Activated effector memory CD4-positive, alpha-beta T cell treated with Interleukin-2 at 50 U/mL for 16 hours (primary cell): ENCODE measurements around the gene ROBO4.

Experiments used
- DNase-seq: peaks from one replicate; pipeline ENCODE4 v3.0.0-alpha.2; 2020

The ROBO4 gene

DNA sequence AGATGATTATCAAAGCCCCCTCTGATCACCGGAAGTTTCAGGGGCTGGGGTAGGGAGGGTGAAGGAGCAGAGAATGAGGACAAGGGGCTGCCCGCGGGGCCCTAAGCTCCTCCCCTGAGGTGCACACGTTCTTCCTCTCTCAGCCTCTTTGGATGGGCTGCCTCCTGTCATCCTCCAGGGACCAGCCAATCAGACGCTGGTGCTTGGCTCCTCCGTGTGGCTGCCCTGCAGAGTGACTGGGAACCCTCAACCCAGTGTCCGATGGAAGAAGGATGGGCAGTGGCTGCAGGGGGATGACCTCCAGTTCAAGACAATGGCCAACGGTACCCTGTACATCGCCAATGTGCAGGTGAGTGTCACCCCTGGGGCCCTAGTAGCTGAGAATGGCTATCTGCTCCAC, 24.9 kb downstream of the ROBO4 start:
- DNase-seq: no peak

DNA sequence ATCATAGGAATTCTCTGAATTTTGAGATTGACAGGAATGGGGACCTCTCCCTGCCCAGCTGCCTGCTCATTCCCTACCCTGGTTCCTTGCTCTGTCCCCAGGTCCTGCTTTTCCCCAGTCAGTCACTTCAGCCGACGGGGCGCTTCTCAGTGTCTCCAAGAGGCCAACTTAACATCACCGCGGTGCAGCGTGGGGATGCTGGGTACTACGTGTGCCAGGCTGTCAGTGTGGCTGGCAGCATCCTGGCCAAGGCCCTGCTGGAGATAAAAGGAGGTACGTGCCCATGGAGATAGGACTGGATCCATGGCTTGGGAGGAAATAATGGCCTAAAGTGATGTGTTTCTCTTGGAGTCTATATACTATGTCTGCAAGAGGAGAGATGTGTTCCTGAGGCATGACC, 25.4 kb downstream of the ROBO4 start:
- no peak for DNase-seq

DNA sequence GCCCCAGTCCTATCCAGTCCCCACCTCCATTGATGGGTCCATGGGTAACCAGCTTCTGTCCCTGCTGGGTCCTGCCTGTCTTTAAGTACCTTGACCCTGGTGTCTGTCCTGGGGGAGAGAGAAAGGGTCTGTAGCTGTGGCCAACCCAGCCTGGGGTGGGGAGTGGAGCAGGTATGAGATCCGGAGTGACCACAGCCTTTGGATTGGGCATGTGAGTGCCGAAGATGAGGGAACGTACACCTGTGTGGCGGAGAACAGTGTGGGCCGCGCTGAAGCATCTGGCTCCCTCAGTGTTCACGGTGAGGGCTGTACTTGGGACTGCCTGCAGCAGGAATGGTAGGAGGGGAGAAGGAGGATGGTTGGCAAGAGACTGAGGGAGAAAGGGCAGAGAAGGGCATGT, 27.2 kb downstream of the ROBO4 start:
- no peak for DNase-seq

DNA sequence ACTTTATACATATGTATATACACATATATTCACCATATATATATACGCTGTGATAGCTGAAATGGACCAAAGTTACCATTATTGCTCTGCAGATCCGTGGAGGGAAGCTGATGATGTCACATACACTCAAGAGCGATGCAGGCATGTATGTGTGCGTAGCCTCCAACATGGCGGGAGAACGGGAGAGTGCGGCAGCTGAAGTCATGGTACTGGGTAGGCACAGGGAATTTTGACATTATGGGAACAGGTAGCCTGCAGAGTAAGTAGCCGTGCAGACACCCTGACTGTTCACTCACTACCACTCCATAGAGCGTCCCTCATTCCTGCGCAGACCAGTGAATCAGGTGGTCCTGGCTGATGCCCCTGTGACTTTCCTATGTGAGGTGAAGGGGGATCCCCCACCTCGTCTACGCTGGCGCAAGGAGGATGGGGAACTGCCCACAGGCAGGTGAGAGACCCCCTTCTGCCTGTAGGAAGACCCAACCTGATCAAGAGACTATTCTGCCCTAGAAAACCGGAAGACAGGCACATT, 27.7 kb downstream of the ROBO4 start:
- no peak for DNase-seq

DNA sequence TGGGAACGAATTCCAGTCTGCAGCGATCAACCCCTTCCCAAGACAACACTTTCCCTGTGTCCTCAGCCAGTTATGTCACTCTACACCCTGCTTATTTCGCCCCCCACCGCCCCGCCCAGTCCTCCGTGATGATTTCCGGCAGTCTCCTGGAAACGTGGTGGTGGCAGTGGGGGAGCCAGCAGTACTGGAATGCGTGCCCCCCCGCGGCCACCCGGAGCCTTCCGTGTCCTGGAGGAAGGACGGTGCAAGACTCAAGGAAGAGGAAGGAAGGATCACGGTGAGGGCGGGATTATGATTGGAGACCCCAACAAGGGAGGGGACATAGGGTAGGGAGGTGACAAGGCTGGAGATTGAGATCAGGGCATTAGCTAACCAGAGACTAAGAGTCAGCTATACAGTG, 28.3 kb downstream of the ROBO4 start:
- DNase-seq: no peak

DNA sequence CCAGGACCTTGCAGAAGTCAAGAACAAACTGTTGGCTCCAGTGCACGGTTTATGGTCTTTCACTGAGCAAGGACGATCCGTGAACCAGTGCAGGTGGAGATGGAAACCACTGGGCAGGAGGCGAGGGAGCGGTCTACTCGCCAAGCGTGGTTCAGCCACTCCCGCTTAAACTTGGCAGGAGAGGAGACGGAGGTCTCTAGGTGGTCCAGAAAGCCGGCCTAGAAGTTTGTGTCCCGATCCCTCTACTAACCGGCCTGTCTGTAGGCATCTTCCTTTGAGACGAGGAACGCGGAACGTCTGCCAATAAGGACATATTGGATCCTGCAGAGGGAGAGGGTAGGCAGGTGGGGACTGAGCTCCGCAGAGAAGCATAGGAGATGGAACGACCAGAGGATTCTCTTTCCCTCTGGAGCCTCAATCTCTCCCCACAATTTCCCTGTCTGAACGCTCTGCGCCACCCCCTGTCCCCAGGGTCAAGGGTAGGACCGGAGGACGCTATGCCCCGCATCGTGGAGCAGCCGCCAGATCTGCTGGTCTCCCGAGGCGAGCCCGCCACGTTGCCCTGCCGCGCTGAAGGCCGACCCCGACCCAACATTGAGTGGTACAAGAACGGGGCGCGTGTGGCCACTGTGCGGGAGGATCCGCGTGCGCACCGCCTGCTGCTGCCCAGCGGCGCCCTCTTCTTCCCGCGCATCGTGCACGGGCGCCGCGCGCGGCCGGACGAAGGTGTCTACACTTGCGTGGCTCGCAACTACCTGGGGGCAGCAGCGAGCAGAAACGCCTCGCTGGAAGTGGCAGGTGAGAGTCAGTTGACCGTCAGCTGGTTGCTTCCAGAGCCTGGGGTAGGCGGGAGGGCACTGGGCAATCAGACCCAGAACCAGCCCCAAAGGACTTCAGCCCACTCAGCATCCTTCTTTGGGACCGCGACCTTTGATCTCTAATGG, 29.1 kb downstream of the ROBO4 start:
- no peak for DNase-seq

DNA sequence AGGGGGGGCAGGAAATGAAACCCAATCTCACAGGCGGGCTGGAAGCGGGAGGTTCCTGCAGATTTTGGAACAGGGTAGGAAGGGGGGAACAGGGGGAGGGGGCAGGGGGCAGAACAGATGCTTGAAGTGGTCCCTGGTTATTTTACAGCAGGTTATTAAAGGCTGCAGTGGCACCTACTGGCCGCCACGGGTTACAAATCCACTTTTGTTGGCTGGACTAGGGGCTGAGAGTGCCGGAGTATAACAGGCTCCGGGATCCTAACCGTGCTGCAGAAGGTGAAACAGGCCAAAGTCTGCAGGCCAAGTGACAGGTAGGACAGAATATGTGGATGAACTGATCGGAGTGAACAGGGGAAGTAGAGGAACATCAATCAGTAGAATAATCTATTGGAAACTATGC, 30.0 kb downstream of the ROBO4 start:
- DNase-seq: no peak

DNA sequence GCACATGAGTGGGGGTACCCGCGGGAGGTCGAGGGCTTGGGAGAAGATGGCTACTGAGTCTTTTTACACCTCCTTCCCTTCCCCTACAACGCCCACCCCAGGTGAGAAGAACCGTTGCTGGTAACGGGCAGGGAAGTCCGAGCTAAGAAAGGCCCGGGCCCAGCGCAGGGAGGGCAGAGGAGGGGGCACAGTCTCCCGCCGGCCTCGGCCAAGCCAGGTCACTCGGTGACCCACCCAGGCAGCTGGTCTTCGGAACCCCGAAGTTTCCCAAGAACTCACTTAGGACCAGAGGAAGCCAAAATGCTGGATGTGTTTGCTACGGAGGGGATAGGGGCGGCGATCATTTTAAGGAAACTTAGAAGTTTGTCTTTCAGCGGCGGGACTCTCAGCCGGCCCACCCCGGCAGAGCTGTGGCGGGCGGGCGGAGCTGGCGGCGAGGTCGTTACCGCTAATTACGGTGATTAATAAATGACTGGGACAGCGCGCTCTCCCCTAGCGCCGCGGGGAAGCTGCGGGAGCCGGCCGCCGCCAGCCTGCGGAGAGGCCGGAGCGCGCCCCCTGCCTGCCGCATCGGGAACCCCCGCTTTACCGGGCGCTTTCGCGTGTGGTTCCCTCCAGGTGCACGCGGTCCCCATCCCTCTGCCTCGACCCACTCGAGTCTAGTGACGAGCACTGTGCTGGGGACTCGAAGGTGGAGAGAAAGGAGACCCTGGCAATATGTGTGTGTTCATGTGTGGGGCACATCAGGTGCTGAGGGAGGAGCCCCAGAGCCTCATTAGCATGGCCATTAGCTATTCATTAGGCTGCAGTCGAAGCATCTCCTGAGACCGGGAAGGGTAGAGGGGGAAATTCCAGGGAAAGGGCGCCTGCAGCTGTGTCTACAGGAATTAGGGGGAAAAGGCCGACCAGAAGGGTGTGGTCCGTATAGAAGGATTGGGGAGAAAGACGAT, 31.5 kb downstream of the ROBO4 start:
- peak; percentile 20 for DNase-seq

DNA sequence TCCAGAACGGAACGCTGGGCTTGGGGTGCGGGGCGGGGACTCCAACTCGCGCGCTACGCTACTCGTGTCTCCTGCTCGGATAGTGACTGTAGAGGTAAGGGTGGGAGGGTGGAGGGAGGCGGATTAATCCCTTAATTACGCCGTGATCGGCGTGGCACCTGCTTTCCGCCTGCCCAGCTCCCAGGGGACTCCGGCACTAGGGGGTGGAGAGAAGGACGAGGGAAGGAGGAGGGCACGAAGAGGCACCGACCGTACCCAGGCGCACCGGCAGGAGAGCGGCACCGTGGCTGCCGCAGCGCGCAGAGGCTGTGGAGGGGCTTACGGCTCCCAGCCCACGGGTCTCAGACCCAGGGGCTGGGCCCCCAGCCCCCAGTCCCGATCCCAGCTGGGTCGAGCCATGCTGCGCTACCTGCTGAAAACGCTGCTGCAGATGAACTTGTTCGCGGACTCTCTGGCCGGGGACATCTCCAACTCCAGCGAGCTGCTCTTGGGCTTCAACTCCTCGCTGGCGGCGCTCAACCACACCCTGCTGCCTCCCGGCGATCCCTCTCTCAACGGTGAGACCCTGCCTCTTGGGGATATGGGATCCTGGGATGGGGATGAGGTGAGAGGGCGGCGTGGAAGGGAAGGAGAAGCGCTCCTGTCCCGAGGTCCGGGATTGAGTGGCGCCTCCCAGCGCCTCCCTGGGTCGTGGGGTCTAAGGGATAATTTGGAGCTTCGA, 32.3 kb downstream of the ROBO4 start, which contains the start of gene ROBO3:
ROBO3 (plus strand) TSS at position 252 of the 721 bp plus-strand sequence; CDS start at position 398, 146 bp downstream.
- no peak for DNase-seq

DNA sequence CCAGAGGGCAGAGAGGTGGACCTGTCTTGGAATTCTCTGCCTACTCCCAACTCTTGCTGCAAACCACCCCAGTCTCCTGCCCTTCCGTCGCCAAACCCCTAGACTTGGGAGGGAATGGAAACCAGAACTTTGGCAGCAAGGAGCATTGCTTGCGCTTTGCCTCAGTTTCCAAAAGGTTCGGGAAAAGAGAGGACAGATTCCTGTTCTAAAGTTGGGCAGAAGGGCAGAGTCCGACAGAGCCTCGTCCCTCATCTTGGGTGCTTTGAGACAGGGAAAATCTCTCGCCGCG, 32.8 kb downstream of the ROBO4 start:
- DNase-seq: no peak

DNA sequence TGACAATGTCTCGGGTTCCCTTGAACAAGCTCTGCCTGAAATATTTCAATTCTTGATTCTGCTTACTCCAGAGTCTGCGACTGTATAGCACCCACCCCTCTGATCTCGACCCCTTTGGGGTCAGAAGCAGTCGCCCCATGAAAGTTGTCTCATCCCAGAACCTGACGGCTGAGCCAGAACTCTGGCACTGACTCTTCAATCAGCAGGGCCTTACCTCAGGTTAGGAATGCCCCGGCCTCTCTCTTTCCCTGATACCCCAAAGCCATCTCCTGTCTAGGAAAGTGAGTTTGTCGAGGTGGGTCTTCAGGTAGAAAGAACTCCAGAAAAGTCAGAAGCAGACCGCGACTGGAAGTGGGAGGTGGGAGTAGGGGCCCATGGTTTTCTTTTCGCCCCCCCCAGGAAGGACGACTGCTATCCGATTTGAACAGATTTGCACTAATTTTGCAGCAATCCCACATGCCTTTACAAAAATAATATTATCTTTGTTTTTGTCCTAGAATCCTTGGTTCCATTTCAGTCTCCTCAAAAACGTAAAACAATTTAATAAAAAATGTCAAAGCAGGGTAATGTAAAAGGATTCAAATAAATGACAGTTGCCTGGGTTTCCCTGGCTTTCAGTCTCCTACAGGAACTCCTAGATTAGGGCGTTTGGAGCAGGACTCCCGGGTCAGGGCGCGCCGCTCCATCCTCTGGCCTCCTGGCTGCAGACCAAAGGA, 33.3 kb downstream of the ROBO4 start:
- DNase-seq: no peak

DNA sequence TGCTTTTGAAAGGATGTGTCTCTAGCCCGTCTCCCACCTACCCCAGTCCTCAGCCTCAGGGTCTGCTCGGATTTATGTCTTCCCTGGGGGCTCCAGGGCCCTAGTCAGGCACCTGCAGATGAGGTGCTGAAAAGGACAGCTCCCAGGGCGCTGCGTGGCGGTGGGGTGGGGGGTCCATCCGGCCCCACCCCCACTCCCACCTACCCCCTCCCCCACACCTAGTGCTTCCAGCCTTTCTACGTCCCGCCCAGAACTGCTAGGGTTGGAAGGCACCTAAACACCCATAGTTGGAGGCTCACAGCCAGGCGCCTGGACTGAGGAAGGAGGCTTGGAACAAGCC, 33.9 kb downstream of the ROBO4 start:
- no peak for DNase-seq

DNA sequence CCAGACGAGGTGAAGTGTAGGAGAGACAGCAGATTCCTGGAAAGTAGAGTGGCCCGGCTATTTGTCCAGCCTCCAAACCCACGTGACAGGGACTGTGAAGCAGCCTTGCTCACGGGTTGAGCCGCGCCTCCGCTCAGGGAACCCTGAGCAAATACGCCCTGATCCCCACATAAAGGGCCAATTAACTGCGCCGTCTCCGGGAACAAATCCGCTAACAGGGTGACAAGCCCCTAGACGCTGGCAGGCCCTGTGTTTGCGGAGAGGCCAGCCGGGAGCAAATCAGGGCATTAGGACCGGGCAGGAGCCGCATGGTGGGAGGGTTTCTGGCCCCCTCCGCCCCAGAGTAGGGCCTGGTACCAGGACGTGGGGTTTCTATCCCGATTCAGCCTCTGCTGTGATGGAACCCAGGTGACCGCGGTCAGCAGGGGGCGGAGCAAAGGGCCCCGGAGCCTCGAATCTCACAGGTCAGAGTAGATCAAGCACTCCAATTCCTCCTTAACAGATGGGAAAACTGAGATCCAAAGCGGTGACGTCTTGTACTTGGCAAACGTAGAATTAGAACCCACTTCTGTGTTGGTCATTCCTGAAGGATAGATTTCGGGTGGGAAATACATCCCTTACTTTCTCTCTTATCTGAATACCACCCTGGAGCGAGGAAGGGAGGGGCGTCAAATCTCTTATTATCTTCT, 34.4 kb downstream of the ROBO4 start:
- DNase-seq: no peak

DNA sequence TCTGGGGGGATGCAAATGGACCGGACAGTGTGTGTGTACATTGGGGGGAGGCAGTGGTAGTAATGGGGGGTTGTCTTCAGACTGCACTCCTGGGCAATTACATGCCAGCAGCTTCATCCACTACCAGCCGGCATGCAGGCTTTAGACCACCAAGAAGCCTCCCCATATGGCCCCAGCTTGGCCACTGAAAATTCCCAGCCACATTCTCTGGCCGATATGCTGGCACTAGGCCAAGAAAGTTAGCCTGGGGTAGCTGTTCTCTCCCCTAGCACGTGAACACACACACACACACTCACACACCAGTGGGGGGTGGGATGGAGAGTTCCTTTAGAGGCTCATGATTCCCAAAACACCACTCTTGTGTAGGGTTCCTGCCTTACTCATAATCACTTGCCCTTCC, 36.0 kb downstream of the ROBO4 start:
- no peak for DNase-seq

DNA sequence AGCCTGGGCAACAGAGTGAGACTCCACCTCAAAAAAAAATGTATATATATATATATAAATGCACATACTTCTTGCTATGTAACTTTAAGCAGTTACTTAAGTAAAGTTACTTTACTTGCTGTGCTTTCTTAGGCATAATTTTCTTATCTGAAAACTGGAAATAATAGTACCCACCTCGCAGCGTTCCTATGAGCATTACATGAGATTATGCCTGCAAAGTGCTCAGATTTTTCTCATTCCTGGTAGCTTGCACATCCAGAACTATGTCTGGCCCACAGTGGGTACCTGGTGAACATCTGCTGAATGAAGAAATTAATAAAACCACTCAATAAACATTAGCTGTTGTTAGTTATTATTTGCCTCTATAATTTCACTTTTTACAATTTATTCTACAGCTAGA, 38.5 kb downstream of the ROBO4 start:
- DNase-seq: no peak

DNA sequence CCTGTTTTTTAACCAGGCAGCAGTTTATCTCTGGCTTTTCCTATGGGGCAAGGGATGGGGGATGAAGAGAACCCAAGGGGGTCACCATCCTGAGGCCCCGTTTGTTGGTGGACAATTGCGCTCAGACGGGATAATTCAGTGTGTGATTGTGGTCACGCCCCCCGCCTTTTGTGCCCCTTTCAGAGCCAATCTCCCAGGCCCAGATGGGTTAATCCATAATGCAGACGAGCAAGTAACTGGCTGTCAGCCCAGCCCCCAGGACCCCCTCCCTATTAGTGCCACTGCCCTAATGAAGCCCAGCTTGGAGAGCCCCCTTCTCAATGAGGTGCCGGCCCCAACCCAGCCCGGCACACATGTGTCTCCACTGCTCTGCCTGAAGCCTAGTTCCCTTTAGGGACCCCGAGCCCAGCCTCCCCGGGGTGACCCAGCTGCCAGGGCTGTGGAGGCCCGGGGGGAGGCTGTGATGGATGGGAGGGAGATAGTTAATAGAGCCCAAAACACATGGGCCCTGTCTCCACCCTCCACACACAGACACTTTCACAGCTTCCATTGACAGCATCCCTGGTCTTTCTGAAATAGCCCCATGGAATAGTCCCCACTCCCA, 51.5 kb downstream of the ROBO4 start:
- no peak for DNase-seq

DNA sequence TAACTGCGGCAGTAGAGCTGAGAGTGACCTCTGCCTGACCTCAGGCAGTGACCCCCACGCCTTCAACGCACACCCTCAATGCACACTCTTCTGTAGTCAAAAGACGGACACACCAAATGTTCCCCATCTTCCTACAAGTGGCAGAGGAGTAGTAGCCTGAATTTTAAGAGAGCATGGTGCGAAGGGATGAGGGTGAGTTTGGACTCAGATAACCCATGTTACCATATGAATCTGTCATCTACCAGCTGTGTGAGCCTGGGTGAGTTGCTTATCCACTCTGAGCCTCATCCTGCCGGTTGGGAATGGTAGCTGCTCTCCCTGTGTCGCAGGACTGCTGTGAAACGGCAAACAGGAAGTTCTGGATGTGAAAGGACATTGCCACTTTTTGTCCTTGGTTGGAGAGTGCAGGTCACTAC, 53.0 kb downstream of the ROBO4 start:
- no peak for DNase-seq

DNA sequence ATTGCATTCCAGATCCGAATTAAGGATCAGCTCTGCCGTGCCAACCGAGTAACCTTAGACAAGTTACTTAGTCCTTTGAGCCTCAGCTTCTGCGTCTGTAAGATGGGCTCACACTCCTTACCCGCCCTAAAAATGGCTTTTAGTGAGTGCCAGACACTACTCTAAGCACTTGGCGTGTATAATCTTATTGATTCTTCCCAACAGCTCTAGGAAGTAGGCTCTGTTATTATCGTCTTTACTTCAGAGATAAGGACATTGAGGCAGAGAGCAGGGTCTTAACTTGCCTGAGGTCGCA, 54.1 kb downstream of the ROBO4 start:
- no peak for DNase-seq

DNA sequence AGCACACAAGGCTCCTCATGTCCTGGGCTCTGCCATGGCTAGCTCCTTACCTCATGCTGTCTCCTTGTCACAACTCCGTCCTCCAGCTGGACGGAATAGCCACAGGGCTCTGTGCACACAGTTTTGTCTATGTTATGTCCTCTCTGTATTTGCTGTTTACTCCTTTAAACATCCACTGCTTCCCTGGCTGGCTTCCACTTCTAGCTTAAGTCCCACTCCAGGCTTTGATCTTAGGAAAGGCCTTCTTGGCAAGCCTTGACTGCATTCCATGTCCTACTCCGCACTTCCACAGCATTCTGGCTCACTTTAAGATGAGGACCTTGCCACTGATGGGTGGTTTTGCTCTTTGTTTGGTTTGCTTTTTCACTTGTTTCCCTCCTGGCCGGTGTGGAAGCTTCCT, 55.4 kb downstream of the ROBO4 start:
- DNase-seq: no peak

DNA sequence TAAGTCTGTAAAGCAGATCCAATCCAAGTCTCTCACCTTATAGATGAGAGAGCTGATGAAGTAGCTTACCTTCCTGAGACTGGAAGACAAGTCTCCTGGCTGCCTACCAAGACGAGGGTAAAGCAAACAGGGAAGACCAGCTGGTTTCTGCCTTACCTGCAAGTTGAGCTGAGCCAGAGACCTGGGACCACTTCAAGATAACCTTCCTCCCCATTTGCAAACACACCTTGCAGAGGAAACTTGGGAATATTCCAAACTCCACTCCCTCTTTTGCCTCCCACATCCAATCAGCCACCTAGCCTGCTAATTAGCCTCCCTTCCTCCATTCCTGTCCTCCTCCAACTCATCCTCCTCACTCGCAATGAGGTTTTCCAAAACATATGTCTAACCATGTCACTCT, 55.8 kb downstream of the ROBO4 start:
- no peak for DNase-seq

DNA sequence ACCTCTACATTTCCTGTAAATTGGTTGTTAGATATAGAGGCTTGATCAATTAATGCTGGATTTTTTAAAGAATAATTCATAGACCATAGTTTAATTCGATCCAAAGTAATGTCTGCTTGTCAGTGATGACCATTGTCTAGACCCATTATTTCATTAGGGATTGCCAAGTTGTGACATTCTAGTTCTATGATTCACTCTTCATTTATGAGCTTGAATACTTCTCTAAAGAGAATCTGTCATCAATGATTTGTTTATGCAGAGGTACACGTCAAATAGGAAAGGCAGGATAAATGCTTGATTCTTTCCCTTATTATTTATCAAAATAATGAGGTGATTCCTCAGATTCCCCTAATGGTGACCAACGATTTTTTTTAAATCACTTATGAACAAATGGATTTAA, 56.5 kb downstream of the ROBO4 start:
- no peak for DNase-seq

DNA sequence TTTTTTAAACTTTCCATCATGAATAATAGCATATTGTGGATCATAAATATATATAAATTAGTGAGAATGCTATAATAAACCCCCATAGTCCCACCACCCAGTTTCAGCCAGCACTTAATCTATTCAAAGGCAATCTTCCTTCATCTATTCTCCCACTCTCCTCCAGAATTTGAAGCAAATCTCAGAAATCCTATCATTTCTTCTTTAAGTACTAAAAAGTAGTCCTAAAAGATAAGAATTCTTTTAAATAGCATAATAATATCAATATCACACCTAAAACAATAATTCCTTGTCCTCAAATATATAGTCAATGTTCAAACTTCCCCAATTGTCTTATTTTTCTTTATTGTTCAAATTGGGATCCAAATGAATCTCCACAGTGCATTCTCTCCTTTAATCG, 57.0 kb downstream of the ROBO4 start:
- no peak for DNase-seq
